NCI-H446 (cell line): ENCODE results near the gene KHSRP.
"Not testable (repeated sequence)": the region's sequence is repeated elsewhere in the genome, so short reads cannot be mapped to it uniquely, and the experiment has no call there.

Experiments used
- DNase-seq, 2 experiments: peaks; one replicate each; lab custom pipeline; 2025; lab: John Stamatoyannopoulos, UW

The KHSRP gene

DNA sequence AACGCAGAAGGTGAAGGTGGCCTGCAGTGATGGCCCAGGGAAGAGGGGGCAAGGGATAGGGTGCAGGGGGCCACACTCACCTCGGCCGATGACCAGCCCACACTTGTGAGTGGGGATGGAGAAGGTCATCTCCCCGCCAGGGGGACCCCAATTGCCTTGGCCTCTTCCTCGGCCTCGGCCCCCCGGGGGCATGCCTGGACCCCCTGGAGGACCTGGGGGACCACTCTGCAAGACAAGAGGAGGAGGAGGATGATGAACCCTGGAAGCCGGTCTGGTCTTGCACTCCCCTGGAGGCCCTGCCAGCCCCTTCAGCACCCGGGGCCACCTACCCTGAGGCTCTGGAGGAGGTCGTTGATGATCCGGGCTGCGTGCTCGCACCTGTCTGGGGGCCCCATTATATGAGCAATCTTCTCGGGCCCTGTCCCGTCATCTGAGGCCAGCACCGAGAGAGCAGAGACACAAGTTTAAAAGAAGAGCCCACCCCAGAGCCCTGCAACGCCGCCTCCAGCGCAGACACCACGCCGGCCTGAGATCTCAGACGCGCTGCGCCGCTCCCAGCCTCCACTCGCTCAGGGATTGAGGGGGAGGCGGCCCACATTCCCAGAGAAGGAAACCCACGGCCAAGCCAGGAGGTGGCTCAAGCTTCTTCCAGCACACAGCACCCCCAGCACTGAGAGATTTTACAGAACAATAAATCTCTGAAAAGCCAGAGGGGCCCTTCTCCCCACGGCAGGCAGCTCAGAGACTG lies 7.8 kb downstream of the KHSRP start:
- DNase-seq = no peak

DNA sequence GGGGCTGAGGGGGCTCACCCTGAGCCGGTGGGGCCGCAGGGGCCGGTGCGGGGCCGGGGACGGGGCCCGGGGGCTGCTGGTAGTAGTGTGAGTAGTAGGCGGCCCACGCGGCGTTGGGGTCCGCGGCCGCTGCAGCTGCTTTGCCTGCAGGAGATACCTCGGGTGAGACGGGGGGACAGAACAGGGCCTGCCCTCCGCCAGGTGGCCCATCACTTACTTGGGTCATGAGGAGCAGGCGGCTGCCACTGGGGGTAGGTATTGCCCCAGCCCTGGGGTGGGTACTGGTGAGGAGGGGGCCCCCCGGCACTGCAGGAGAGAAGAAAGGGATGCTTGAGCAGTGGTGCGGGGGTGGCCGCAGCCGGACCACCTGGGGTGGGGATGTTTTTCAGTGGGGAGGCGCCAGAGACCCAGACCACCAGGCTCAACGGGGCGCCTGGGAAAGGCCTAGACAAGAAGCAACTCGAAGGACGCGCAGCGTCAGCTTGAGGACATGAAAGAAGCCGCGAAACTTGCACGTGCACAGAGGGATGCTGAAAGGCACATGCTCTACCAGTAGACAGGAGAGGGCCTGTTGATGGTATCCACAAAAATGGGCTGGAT lies 8.9 kb downstream of the KHSRP start:
- no peak for DNase-seq

DNA sequence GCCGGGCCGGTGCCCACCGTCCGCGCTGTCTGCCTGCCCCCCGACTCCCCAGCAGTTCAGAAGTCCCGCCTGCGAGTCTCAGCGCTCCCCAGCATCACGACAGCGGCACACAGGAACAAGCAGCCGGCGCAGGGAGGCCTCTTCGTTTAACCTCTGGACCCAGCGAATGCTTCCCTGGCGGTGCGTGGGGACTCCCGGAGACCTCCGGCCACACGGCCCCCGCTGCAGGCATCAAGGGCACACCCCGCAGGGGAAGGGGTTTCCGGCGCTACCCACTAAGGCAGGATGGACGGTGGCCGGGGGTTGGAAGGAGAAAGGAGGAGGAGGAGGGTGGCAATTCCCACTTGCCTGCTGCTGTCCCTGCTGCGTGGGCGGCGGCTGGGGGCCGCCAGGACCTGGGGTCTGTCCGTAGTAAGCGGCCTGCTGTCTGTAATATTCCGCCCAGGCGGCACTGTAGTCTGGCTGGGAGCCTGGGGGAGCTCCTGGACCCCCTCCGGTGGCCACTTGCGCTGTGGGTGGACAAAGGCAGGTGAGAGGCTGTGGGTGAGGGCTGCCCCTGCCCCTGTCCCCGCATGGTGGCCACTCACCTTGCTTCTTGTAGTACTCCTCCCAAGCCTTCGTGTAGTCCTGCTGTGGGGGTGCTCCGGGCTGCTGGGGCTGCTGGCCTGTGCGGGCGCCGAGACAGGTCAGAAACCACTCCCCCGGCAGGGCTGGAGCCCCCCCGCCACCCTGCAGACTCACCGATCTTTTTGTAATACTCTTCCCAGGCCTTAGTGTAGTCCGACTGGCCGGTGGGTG lies 9.6 kb downstream of the KHSRP start:
- DNase-seq = no peak

DNA sequence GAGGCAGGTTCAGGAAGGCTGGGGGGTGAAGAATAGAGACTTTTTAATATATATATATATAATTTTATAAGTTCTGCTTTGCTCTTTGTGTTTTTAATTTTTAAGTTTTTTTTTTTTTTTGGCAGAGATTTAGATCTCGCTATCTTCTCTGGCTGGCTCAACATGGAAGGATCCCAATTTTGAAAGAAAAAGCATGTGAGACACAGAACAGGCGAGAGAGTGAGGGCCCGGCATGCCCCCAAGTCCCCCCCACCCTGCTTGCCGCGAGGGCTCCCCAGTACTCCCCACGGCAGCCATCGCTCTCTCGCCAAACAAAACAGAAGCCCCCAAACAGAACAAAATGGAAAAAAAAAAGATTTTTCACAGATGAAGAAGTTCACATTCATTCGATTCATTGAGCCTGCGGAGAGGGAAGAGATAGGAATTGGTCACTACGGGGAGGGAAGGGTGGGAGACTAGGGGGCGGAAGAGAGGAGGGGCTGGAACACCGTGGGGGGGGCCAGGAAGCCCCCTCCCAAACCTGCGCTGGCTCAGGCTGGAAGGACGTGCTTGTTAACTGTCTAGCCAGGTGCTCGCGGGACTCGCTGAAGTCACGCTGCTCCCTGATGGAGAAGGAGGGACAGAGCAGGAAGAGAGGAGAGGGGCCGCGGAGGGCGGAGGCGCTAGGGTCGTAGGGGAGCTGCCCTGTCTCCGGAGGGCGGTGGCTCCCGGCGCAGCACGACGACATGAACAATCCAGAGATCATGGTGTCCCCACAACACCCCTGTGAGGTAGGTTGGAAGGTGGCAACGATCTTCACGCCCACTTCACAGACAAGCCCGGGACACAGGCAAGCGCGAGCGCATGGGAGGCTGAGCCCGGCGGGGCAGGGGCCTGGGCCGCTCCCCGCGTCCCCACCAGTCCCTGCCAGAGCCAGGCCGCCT lies 10.6 kb downstream of the KHSRP start:
- no peak for DNase-seq

DNA sequence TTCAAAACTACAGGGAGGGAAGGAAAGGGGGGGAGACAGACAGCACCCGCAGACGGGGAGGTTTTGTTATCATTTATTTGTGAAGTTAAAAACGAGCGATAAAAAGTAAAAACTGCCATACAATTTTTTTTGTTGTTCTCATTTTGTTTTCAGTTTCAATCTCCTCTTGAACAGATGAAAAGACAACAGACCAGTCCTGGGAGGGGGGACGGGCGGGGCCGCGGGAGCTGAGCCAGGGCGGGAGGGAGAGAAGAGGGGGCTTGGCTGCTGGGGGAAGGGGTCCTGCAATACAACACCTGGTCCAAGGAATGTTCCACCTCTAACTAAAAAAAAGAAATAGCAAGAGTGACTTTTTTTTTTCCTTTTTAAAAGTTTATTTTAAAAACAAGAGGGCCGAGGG lies 11.3 kb downstream of the KHSRP start:
- DNase-seq = no peak

DNA sequence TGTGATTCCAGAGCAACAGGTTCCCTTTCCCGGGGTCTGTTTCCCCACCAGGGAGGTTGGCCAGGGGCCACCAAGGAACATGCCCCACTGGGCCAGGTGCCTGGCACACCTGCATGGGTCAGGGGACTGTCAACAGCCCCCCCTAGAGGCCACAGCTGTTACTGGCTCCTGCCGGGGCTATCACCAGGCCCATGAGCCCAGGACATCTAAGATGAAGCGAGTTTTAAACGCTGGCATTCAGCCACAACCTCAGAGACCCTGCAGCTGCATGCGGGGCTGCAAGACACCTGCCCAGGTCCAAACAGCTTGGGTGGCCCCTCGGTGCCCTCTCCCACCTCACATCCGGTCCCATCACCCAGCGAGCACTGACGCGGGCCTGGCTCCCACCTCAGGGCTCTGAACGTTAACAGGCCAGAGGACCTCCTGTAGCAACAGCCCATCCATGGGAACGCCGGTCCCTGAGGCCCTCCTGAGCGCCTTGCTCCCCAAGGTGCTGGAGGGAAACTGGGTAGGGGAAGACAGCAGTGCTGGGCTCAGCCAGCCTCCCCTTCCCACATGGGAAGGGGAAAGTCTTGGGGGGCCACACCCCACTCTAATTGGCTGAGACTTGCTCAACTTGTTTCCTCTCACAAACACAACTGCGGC lies 12.0 kb downstream of the KHSRP start:
- no peak for DNase-seq

DNA sequence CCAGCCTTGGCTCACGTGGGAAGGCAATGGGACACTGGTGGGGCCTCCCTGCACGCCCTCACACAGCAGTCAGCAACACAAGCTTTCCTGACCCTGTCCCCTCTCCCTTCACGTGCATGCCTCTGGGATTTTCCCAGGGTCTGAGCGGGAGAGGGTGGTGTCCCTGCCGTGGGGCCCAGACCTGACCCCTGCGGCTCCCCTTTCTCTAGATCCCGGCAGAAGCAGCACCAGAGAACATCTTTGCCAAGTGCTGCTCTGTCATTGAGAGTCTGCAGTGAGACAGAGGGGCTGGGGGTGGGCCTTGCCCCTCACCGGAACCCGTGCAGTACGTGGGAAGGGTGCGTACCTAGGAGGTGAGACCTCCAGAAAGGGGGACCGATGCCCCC lies 12.6 kb downstream of the KHSRP start:
- DNase-seq = no peak

DNA sequence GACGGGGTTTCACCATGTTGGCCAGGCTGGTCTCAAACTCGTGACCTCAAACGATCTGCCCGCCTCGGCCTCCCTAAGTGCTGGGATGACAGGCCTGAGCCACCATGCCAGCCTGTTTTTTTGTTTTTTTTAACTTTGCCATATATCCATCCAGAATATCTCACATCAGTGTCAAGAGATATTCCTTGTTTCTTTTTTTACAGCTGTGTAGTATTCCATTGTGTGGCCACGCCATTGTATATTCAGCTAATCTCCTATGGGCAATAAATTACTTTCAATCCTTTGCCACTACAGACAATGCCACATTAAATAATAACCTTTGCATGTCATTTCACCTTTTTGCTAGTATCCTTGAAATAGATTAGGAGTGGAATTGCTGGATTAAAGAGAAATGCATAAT lies 15.3 kb downstream of the KHSRP start:
- DNase-seq = no peak

DNA sequence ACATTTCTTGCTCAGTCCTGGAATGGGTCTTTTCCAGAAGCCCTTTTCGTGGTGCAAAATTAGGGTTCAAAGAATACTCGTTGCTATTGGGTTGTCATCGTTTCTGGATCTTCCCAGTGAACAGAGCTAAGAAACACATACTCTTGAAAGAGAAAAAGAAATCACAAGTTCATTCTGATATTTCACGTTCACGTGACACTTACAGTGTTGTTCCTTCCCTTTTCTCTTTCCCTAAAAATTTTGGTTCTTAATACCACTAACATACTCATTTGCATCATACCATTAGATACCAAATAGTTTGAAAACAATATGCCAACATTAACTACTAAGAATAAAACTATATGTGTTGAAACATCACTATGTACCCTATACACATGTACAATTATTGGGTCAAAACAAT lies 18.2 kb downstream of the KHSRP start:
- no peak for DNase-seq

DNA sequence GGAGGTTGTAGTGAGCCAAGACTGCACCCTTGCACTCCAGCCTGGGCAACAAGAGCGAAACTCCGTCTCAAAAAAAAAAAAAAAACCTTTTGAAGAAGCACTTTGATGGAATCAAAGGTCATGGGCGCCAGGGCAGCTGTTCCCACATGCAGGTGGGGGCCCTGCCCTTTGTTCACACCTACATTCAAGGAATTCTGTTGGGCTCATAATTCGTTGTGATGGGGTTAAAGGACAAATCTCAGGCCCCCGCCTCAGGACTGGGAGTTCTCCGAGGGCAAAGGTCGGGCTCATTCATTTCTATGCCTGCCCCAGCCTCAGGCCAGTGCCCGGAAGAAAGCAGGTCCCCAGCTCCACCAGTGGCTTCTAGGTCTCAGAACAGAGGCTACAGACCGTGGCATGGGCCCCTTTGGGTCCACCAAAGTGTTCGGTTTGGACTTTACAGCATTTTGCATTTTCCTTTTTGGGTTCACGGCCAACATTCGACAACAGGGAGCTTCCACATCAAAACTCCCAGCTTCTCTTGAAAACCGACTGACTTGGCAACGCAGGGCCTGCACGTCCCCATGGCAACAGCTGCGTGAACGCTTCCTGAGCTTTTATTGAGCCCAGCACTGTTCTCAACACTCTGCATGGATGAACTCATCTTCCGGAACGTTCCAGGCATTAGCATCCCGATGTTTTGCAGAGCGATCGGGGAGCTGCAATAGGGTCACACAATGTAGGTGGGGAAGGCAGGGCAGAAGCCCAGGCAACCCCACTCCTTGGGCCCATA lies 21.6 kb downstream of the KHSRP start:
- peak in 1 of 2 experiments; percentile 42 for DNase-seq

DNA sequence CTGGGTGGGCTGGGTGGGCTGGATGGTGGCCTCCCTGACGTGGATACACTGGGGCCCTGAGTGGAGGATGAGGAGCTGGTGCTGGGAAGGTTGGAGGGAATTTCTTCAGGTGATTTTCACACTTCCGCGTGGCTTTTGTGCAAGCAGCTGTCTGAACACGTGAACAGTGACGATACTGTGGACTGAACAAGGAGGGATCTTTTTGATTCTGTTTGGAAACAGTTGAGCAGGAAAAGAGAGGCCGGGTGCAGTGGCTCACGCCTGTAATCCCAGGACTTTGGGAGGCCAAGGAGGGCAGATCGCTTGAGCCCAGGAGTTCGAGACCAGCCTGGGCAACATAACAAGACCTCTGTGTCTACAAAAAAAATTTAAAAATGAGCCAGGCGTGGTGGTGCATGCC lies 22.6 kb downstream of the KHSRP start:
- DNase-seq = no peak

DNA sequence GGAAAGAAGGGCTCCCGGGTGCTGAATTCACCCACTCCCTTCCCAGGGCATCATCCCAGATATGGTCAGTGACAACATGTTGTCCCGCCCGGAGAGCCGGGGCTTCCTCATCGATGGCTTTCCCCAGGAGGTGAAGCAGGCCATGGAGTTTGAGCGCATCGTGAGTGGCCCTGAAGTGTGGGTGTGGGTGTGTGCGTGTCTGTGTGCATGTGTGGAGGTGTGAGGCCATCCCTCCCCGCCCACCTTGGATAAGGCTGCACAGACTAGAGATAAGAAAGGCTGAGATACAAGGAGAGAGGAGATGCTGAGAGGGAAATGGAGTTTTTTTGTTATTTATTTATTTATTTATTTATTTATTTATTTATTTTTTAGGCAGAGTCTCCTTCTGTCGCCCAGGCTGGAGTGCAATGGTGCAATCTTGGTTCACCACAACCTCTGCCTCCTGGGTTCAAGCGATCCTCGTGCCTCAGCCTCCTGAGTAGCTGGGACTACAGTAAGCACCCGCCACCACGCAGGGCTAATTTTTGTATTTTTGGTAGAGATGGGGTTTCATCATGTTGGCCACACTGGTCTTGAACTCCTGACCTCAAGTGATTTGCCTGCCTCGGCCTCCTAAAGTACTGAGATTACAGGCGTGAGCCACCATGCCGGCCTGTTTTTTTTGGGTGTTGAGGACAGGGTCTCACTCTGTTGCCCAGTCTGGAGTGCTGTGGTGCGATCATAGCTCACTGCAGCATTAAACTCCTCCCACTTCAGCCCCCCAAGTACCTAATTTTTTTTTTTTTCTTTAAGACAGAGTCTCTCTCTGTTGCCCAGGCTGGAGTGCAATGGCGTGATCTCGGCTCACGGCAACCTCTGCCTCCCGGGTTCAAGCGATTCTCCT lies 24.3 kb downstream of the KHSRP start:
- DNase-seq = not testable (repeated sequence)

DNA sequence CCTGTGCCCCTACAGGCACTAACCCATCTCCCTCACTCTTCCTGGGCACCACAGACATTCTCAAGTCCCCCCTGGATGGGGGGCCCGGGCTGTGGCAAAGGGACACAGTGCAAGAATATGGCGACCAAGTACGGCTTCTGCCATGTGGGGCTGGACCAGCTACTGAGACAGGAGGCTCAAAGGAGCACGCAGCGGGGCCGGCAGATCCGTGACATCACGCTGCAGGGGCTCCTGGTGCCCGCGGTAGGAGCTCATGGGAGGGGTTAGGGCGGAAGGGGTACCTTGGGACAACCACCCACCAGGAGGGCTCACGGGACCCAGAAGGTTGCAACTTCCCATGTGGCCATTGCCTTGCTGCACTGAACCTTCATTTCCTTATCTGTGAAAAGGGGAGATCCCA lies 28.3 kb downstream of the KHSRP start:
- no peak for DNase-seq

DNA sequence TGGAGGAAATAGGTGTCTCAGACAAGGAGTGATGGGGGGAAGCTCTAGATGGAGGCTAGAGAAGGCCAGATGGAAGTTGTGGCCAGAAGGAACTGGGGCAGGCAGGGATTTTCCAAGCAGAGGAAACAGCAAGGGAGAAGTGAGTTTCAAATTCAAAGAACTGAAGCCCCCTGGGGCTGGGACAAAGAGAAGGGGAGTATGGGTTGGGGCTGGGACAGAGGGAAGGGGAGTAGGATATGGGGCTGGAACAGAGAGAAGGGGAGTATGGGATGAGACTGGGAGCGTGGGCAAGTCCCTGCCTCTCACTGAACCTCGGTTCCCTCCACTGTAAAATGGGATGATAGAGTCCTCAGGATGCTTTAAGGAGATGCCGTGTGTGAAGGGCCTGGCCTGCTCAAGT lies 29.8 kb downstream of the KHSRP start:
- no peak for DNase-seq

DNA sequence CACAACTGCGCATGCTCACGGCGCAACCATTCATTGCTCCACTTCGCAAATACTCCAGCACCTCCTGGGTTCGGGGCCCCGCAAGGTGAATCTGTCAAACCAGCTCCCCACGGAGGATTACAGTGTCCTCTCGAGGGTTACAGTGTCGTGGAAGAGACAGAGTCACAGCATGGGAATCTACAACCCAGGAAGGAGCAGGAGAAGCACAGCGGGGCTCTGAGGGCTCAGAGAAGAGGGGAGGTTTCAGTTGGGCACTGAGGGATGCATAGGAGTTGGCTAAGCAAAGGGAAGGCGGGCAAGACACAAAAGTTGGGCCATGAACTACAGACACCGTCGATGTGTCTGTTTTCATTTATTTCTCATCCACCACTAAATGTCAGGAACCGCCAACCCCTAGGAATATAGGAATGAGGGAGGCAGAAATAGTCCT lies 30.6 kb downstream of the KHSRP start:
- DNase-seq = no peak

DNA sequence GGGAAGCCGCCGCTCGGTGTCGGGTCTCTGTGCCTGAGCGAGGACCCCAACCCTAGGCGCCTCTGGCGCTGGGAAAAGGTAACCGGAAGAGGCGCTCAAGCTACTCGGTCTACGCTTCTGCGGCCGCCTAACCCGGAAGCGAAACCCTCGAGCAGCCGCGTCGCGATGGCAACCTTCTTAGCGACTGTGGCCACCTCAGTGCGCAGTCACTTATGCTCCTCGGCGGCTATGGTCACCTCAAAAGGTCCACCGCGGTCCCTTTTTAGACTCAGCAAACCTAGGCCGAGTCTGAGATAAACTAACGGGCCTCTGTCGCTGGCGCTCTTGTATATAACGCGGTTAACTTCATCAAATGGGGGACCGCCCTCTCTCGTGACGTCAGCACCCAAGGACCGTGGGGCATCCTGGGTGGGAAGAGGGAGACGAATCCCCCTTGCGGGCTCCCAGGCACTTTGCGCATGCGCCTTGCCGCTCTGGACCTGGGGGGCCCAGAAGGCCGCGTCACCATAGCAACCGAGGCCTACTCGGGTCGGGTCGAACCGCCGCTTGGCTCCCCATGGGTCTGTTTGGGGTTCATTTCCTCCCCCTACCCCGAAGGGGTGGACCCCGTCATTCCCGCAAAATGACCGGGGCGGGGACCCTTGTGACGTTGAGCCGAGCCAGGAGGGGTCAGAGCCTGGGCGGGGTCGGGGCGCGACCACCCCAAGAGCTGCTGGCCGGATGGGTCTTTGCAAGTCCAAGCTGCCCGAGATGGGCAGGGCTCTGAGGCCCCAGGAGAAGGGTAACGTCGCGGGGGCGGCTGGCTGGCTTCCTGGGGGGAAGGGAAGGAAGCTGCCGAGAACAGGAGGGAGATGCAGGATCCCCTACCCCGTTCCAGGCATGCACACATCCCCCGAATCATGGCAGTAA lies 31.3 kb downstream of the KHSRP start, which contains the start of gene GTF2F1:
Gene GTF2F1, minus strand, starts transcription at position 91 of the 909 bp plus-strand sequence. CDS start 169 bp downstream, outside the sequence.
- peak; percentile 97 for DNase-seq

DNA sequence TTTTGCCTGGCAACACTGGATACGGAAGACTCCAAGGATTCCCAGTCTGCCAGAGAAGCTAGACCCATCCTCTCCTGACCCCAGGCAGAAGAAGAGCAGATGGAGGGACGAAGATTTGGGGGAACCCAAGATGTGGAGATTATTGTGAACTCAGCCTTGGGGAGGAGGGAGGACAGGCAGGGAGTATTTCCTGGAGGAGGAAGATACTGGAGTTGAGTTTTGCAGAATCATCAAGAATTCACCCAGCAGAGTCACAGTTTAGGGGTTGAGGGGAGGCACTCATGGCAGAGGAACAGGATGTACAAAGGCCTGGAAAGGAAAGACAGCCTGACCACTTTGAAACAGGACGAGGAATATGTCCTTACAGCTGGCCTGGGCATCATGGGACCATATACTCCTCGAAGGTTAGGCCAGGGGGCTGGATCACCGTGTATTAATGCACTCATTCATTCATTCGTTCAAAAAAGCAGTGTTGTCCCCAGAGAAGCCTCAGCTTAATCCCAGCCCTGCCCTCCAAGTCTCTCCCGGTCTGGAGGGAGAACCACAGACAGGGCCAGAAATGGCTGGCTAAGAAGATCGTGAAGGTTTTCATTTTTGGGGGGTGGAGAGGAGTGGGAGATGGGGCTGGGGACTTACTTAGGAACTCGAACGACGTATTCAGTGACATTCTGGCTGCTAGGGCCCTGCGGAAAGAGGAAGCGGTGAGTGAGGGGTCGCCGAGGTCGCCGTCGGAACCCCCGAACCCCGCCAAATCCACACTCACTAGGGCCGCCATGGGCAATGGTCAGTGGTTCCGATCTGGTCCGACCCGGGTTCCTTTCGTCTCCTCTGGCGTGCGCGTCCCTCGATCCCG lies 32.2 kb downstream of the KHSRP start:
- DNase-seq = no peak

DNA sequence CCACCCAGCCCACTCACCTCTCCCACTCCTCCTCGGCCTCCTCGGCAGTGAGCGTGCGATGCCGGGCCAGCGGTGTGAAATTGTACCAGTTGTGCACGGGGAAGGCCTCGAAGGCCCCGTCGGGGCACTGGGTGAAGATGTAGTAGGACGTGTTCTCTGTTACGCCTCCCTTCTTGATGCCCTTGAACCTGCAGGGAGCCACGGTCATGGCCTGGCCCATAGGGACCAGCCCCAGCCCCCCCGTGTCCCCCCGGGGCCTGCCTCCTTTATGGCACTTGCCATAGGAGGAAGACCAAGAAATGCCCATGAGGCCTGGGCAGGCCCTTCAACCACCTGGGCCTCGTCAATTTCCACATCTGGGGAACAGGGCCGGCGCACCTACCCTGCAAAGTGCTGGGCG lies 37.2 kb downstream of the KHSRP start:
- DNase-seq = no peak
